Uterus (tissue), 4 donors: Measurements from ENCODE around the gene RELL1. TPM values are rescaled to one million over a fixed set of nuclear protein-coding genes. Genes with fewer than 3 reads are reported as not detected.
A peak's percentile ranks its signal among the peaks of the same experiment; 100 is the strongest.
"Not testable (repeated sequence)": the region's sequence is repeated elsewhere in the genome, so short reads cannot be mapped to it uniquely, and the experiment has no call there.

ENCODE experiments used
- DNase-seq, 2 donors: peaks; one replicate each; pipeline ENCODE4 v3.0.0-alpha.2; 2019 to 2020
- H3K27ac ChIP-seq, 2 donors: fragments of 200-600 bp; sonication (generic); 1 replicate in 1 of 2; 2 replicates in 1 of 2; pipeline ENCODE4 v1.5.1; 2016 to 2018
- H3K27me3 ChIP-seq, 2 donors: fragments of 200-600 bp; sonication (generic); one replicate each; pipeline ENCODE4 v1.5.1; 2018 to 2019; ENCODE audit warnings: control low read depth in 1 of 2
- H3K36me3 ChIP-seq, 2 donors: fragments of 200-600 bp; sonication (generic); one replicate each; pipeline ENCODE4 v1.5.1; 2019; ENCODE audit warnings: control low read depth in 1 of 2
- H3K4me1 ChIP-seq, 2 donors: fragments of 200-600 bp; sonication (generic); one replicate each; pipeline ENCODE4 v1.5.1; 2018 to 2019; ENCODE audit warnings: control low read depth in 1 of 2
- H3K4me3 ChIP-seq, 2 donors: fragments of 200-600 bp; sonication (generic); 1 replicate in 1 of 2; 2 replicates in 1 of 2; pipeline ENCODE4 v1.5.1; 2018 to 2019; ENCODE audit warnings: mild to moderate bottlenecking in 1 of 2
- H3K9me3 ChIP-seq, 2 donors: fragments of 200-600 bp; sonication (generic); one replicate each; pipeline ENCODE4 v1.5.1; 2019; ENCODE audit warnings: control low read depth in 1 of 2
- POLR2A ChIP-seq, 2 donors: fragments of 450-650 bp; IDR thresholded peaks; one replicate each; pipeline ENCODE4 v1.6.1; 2016; ENCODE audit warnings: antibody characterized with exemption in 2 of 2, mild to moderate bottlenecking in 1 of 2, moderate library complexity in 1 of 2
- intact Hi-C: fragments of 100-400 bp; cut with DNase I; formaldehyde crosslinking; loops from one replicate; pipeline ENCODE4 v1.15.1; 2023; ENCODE audit warnings: low total_unique reads
- total RNA-seq, 4 donors: library from RNA; depleted of rRNA in 3 of 4; stranded (reverse); fragments of >200 nt in 3 of 4; gene quantifications; one replicate each; pipeline versions ENCODE4 v1.1.0 to v1.2.4, GENCODE V29; 2014 to 2023
- TF ChIP-seq, protein P1 (sequence below), 4 experiments: fragments of 200-600 bp in 2 of 4; fragments of 450-650 bp in 2 of 4; sonication (generic) in 2 of 4; IDR thresholded peaks; one replicate each; pipeline ENCODE4 v1.5.1; 2016 to 2019; ENCODE audit warnings: antibody characterized with exemption in 4 of 4, mild to moderate bottlenecking in 2 of 4, moderate library complexity in 1 of 4
- donor health status: DM: yes; HTN: yes; CAD: no.

The RELL1 gene
- total RNA-seq, 4 donors from 2014 or later: 21.2 to 64.0 (median 44.3) TPM

DNA sequence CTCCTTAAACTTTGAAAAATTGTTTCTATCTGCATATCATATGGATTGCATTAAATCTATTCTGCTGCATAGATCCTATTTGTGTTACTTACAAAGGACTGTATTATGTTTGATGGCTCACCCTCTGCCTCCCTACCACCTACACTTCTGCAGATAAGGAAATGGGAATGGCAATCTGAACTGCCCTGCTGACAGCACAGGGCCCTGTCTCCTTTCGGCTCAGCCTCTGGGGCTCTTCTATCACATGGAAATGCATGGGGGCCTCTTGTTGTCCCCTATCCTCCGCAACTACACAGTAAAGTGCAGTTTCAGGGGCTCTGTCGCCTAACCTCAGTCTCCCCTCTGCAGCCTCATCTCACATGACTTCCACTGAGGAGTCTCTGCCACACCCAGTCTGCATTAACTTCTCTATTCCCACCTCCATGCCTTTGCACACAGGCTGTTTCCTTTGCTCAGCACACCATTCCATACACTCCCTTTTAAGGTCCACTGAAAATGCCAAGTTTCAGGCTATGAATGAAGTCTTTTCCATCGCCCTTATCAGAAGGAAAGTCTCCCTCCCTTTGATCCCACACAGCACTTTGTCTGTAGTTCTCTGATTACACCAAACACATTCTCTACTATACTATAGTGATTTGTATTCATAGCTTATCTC lies 12.5 kb downstream of the RELL1 start:
- H3K4me1 ChIP-seq: no peaks in the 10 kb centered on the region
- no peak for DNase-seq
- no peaks in the 10 kb centered on the region for H3K36me3 ChIP-seq
- H3K27me3 ChIP-seq: no peaks in the 10 kb centered on the region
- no peak overlapping the region for H3K27ac ChIP-seq
- TF ChIP-seq, protein P1, sequence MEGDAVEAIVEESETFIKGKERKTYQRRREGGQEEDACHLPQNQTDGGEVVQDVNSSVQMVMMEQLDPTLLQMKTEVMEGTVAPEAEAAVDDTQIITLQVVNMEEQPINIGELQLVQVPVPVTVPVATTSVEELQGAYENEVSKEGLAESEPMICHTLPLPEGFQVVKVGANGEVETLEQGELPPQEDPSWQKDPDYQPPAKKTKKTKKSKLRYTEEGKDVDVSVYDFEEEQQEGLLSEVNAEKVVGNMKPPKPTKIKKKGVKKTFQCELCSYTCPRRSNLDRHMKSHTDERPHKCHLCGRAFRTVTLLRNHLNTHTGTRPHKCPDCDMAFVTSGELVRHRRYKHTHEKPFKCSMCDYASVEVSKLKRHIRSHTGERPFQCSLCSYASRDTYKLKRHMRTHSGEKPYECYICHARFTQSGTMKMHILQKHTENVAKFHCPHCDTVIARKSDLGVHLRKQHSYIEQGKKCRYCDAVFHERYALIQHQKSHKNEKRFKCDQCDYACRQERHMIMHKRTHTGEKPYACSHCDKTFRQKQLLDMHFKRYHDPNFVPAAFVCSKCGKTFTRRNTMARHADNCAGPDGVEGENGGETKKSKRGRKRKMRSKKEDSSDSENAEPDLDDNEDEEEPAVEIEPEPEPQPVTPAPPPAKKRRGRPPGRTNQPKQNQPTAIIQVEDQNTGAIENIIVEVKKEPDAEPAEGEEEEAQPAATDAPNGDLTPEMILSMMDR (IDR thresholded peaks at IDR 0.05): no peak
- TF ChIP-seq POLR2A (IDR thresholded peaks at IDR 0.05): no peak
- no peaks in the 10 kb centered on the region for H3K9me3 ChIP-seq
- no peak overlapping the region for H3K4me3 ChIP-seq
- intact Hi-C loops: no loop called here

DNA sequence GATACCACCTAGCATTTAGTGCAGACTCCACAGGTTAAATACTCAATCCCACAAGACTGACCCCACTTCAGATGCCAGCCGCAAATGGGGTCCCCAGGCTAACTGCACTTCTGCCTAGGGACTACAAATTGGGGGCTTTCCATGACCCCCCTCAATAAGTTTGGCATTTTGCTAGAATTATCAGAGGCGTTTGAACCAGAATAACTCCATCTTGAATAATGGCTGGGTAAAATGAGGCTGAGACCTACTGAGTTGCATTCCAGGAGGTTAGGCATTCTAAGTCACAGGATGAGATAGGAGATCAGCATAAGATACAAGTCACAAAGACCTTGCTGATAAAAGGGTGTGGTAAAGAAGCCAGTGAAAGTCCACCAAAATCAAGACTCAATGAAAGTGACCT lies 15.1 kb downstream of the RELL1 start:
- TF ChIP-seq, protein P1 (IDR thresholded peaks at IDR 0.05): no peak
- TF ChIP-seq POLR2A (IDR thresholded peaks at IDR 0.05): no peak
- Histone ChIP-seq H3K36me3 (no peaks in the 10 kb centered on the region), H3K4me1 (peaks cover 4 to 10% of the 10 kb centered on the region in 2 donors), H3K9me3 (no peaks in the 10 kb centered on the region), H3K4me3 (no peak overlapping the region), H3K27ac (no peak overlapping the region), H3K27me3 (no peaks in the 10 kb centered on the region)
- intact Hi-C loops: no loop called here
- no peak for DNase-seq

- Histone ChIP-seq H3K27ac (no peak overlapping the region), H3K9me3 (no peaks in the 10 kb centered on the region), H3K4me3 (no peak overlapping the region), H3K4me1 (peaks cover 4 to 10% of the 10 kb centered on the region in 2 donors), H3K27me3 (no peaks in the 10 kb centered on the region), H3K36me3 (no peaks in the 10 kb centered on the region)
- TF ChIP-seq, protein P1 (IDR thresholded peaks at IDR 0.05): no peak
- no peak for TF ChIP-seq POLR2A (IDR thresholded peaks at IDR 0.05)
- intact Hi-C loops: no loop called here
- DNase-seq: no peak
Observed at GRCh38 chr4:37670249-37670648, 15.9 kb downstream of the RELL1 start.

- H3K9me3 ChIP-seq, H3K4me1 ChIP-seq, H3K27me3 ChIP-seq, H3K4me3 ChIP-seq, H3K36me3 ChIP-seq, intact Hi-C loops, DNase-seq, H3K27ac ChIP-seq: not testable (repeated sequence)
Observed at GRCh38 chr4:37669124-37669523, 17.1 kb downstream of the RELL1 start.

GRCh38 chr4:37667197-37668100 lies 18.7 kb downstream of the RELL1 start:
- Histone ChIP-seq H3K27me3 (no peaks in the 10 kb centered on the region), H3K4me3 (no peak overlapping the region), H3K36me3 (no peaks in the 10 kb centered on the region), H3K27ac (peak overlapping the region; percentile 38 to 65), H3K9me3 (no peaks in the 10 kb centered on the region), H3K4me1 (peaks cover 4 to 10% of the 10 kb centered on the region in 2 donors)
- intact Hi-C loops: no loop called here
- no peak for DNase-seq
- TF ChIP-seq, protein P1 (IDR thresholded peaks at IDR 0.05): no peak
- no peak for TF ChIP-seq POLR2A (IDR thresholded peaks at IDR 0.05)
